Femur (tissue), 1 donor: ENCODE data around the gene CACNB4.
"Not testable (repeated sequence)": the region's sequence is repeated elsewhere in the genome, so short reads cannot be mapped to it uniquely, and the experiment has no call there.

Source experiments
- DNase-seq: peaks from one replicate; pipeline ENCODE4 v3.0.0-alpha.2; 2017

CACNB4 gene

DNA sequence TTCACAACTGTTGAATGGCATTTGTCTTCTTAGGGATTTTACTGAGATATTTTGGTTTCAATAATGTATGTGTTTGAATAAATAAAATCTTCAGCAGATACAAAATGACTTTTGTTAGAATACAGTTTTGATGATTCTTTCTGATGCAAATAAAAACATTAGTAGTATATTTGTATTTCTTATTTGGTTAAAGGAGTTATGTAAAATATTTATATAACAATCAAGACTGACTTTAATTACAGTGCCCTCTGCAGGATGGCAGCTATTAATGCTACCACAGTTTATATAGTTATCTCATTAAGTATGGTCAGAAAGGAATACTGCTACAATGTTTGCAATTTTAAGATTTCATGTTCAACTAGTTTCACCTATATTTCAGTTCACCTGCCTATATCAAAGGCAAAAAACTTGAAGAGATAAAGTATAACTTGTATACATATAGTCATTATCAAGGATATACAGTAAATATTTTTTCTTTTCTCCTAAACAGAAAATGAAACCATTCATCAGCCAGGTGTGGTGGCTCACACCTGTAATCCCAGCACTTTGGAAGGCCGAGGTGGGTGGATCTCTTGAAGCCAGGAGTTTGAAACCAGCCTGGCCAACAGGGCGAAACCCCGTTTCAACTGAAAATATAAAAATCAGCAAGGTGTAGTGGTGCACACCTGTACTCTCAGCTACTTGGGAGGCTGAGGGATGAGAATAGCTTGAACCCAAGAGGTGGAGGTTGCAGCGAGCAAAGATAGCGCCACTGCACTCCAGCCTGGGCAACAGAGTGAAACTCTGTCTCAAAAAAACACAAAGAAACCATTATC, 290.4 kb downstream of the CACNB4 start:
- no peak for DNase-seq

DNA sequence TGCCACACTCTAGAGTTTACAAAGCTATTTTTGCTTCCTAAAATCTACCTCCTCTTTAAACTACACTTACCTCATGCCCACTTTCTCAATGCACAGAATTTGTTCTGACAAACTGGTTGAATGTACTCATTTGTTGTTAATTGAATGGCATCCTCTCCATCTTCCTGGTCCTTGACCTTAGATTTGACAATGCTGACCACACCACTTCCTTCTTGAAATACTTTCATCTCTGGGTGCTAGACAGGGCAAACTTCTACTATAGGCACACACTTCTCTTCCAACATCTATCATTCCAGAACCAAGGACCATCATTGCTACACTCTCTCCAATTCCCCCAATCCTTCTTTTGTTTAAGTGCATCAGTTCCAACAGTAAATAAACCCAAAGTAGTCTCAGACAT, 292.9 kb downstream of the CACNB4 start:
- DNase-seq = no peak

GRCh38 chr2:151805343-151805742, 293.5 kb downstream of the CACNB4 start:
- DNase-seq = no peak

DNA sequence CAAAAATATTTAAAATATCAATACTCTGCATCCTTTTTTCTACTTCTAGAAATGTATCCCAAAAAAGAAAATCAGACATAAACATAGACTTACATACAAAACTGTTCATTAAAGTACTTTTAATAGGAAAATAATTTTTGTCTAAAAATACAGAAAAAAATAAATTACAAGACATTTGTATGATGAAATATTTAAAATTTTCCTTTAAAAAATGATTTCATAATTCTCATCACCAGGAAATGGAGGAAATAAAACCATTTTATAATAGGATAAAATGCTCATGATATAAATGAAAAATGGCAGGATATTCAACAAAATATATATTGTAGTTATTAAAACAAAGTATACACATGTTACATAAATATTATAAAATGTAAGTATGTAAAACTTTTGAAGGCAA, 295.0 kb downstream of the CACNB4 start:
- DNase-seq = no peak

DNA sequence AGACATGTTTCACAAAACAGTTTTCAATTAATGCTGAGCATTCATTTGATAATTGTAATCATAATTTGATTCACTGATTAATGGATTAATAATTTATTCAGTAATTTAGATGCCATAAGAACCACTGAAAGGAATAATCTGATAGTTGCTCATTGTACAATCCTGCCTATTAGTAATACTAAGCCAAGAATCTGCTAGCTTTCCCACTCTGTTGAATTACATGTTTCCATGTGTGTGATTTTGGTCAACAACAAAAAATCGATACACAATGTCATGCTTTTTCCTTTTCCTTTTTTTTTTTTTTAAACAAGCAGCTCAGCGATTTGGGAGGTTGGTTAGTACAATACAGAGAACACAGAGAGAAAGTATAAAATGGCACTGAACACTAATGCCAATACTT, 296.5 kb downstream of the CACNB4 start:
- DNase-seq = no peak

GRCh38 chr2:151799886-151800292, 299.0 kb downstream of the CACNB4 start:
- DNase-seq = no peak

- DNase-seq = no peak
Observed at GRCh38 chr2:151796774-151797173, 302.1 kb downstream of the CACNB4 start.

- DNase-seq = no peak
Observed at GRCh38 chr2:151795646-151796240, 303.1 kb downstream of the CACNB4 start.

DNA sequence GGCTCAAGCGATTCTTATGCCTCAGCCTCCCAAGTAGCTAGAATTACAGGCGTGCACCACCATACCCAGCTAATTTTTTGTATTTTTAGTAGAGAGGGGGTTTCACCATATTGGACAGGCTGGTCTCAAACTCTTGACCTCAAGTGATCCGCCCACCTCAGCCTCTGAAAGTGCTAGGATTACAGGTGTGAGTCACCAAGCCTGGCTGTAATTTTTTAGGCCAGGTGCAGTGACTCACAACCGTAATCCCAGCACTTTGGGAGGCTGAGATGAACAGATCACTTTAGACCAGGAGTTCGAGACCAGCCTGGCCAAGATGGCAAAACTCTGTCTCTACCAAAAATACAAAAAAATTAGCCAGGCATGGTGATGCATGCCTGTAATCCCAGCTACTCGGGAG, 304.4 kb downstream of the CACNB4 start:
- not testable (repeated sequence) for DNase-seq

GRCh38 chr2:151793123-151793522, 305.7 kb downstream of the CACNB4 start:
- no peak for DNase-seq

DNA sequence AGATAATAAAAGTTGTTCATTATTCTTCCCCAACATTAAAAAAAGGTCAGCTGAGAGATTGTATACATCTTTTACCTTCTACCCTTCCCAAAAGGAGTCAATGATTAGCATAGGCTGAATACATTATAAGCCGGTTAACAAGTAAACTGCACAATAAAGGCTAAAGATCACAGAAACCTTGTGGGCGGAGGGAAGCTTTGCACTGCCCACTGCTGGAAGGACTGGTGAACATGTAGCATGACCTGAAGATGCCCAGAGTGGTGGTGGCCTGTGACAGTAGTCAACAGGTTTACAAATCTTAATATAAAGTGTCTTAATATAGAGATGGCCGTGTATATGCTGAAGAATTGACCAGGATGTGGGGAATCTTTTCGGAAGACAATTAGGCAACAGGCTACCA, 306.3 kb downstream of the CACNB4 start:
- no peak for DNase-seq

GRCh38 chr2:151791545-151791944, 307.3 kb downstream of the CACNB4 start:
- no peak for DNase-seq

GRCh38 chr2:151790689-151791088, 308.2 kb downstream of the CACNB4 start:
- no peak for DNase-seq

GRCh38 chr2:151789055-151789834, 309.6 kb downstream of the CACNB4 start:
- DNase-seq = no peak

DNA sequence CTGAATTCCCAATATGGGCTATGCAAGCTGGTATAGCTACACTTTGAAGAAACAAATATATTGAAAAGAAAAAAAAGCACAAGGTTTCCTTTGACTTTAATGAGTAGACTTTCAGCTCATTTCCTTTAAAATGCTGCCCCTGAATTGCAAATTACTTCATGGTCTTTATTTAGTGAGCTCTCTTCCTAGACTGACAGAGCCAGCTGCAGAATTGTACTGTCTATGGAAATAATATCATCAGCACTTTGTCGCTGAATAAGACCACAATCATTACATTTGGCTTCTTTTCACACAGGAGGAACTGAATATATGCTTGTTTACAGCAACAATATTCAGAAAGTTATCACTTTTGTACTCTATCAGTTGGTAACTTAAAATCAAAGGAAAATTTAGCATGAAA, 312.4 kb downstream of the CACNB4 start:
- no peak for DNase-seq

- DNase-seq = no peak
Observed at GRCh38 chr2:151786077-151786476, 312.8 kb downstream of the CACNB4 start.

- no peak for DNase-seq
Observed at GRCh38 chr2:151783133-151783520, 315.7 kb downstream of the CACNB4 start.
